OCI-LY3 (cell line): Measurements from ENCODE around the gene SYNRG.

Source experiments
- H2AFZ ChIP-seq: fragments of 200-600, 300-600 bp; shearing (Covaris generic); 2 replicates; pipeline ENCODE4 v1.6.0; 2014; ENCODE audit warnings: antibody characterized with exemption, low read depth, low read length
- H3K27ac ChIP-seq: fragments of 200-600, 300-600 bp; sonication (generic); 2 replicates; pipeline ENCODE4 v1.5.1; 2014; ENCODE audit warnings: mild to moderate bottlenecking, low read length, moderate library complexity, mixed read lengths
- H3K27me3 ChIP-seq: fragments of 200-600, 300-600 bp; sonication (generic); 2 replicates; pipeline ENCODE4 v1.6.1; 2014; ENCODE audit warnings: low read depth, low read length, mixed read lengths
- H3K36me3 ChIP-seq: fragments of 200-600, 300-600 bp; sonication (generic); replicated peaks from 2 replicates; pipeline ENCODE3; 2014; ENCODE audit warnings: low read depth, low read length, mixed read lengths
- H3K4me1 ChIP-seq: fragments of 300-600, 200-600 bp; sonication (generic); 2 replicates; pipeline ENCODE4 v1.6.1; 2014; ENCODE audit warnings: low read length, mixed read lengths
- H3K4me2 ChIP-seq: fragments of 200-600, 300-600 bp; sonication (generic); 2 replicates; pipeline ENCODE4 v1.6.1; 2014; ENCODE audit warnings: low read length, mixed read lengths
- H3K4me3 ChIP-seq: fragments of 300-600, 200-600 bp; sonication (generic); 2 replicates; pipeline ENCODE4 v1.5.1; 2014; ENCODE audit warnings: antibody characterized with exemption, mild to moderate bottlenecking, low read length, moderate library complexity
- H3K79me2 ChIP-seq: fragments of 300-600, 200-600 bp; shearing (Covaris generic); 2 replicates; pipeline ENCODE4 v1.6.1; 2014; ENCODE audit warnings: mild to moderate bottlenecking, low read length, mixed read lengths
- H3K9ac ChIP-seq: fragments of 300-600, 200-600 bp; shearing (Covaris generic); 2 replicates; pipeline ENCODE4 v1.6.0; 2014; ENCODE audit warnings: mild to moderate bottlenecking, low read length, moderate library complexity
- H3K9me3 ChIP-seq: fragments of 200-600, 300-600 bp; shearing (Covaris generic); 2 replicates; pipeline ENCODE4 v1.6.1; 2014; ENCODE audit warnings: low read length, mixed read lengths; ENCODE audit not compliant: insufficient read depth
- H4K20me1 ChIP-seq: fragments of 200-600, 300-600 bp; sonication (generic); 2 replicates; pipeline ENCODE4 v1.6.1; 2016; ENCODE audit warnings: low read length, mixed read lengths; ENCODE audit not compliant: insufficient read depth
- CTCF ChIP-seq: fragments of 200-600, 300-600 bp; sonication (generic); IDR thresholded peaks from 2 replicates; pipeline ENCODE4 v1.5.1; 2014; ENCODE audit warnings: antibody characterized with exemption, low read length, low read depth
- EZH2phosphoT487 ChIP-seq: fragments of 200-600 bp; shearing (Covaris generic); IDR thresholded peaks from 2 replicates; pipeline ENCODE4 v1.6.1; 2018; ENCODE audit warnings: antibody characterized with exemption, mixed run types, low read depth

Gene SYNRG

GRCh38 chr17:37570527-37571093, 38.6 kb downstream of the SYNRG start:
- peak; percentile 56 for TF ChIP-seq CTCF
- no peak for TF ChIP-seq EZH2phosphoT487
- Histone ChIP-seq H2AFZ (no peak overlapping the region), H3K9ac (no peak overlapping the region), H3K27ac (no peak overlapping the region), H3K27me3 (no peaks in the 10 kb centered on the region), H3K4me3 (no peak overlapping the region), H3K4me2 (no peak overlapping the region), H4K20me1 (no peaks in the 10 kb centered on the region), H3K36me3 (peaks cover 44% of the 10 kb centered on the region), H3K79me2 (no peaks in the 10 kb centered on the region), H3K4me1 (no peaks in the 10 kb centered on the region), H3K9me3 (no peaks in the 10 kb centered on the region; the same call in 1 of the 2 replicates)

- Histone ChIP-seq H3K9ac (no peak overlapping the region), H3K4me2 (no peak overlapping the region), H3K4me1 (no peaks in the 10 kb centered on the region), H2AFZ (no peak overlapping the region), H3K79me2 (no peaks in the 10 kb centered on the region), H3K9me3 (no peaks in the 10 kb centered on the region), H3K27me3 (no peaks in the 10 kb centered on the region), H4K20me1 (no peaks in the 10 kb centered on the region), H3K4me3 (no peak overlapping the region), H3K27ac (no peak overlapping the region), H3K36me3 (peaks cover 39% of the 10 kb centered on the region)
- no peak for TF ChIP-seq EZH2phosphoT487
- TF ChIP-seq CTCF: no peak
Observed at GRCh38 chr17:37568350-37569053, 40.7 kb downstream of the SYNRG start.

DNA sequence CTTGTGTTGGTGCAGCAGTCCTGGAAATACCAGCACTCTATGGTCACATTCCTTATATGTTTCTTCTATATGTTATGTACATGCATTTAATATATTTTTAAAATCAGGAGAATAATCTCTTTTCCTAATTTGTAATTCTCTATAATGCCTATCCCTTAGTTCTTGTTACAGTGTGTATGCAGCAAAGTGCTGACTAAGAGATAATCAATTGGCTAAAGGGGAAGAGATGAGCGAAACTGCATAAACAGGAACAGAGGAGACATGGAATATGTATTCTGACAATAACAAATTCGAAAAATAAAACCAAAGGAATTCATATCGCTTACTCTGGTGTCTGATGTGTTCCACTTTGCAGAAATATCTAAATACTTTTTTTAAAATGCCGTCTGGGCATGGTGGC, 41.7 kb downstream of the SYNRG start:
- H2AFZ ChIP-seq: no peak overlapping the region
- no peaks in the 10 kb centered on the region for H3K4me1 ChIP-seq
- H4K20me1 ChIP-seq: no peaks in the 10 kb centered on the region
- H3K27me3 ChIP-seq: no peaks in the 10 kb centered on the region
- H3K4me2 ChIP-seq: no peak overlapping the region
- no peak overlapping the region for H3K9ac ChIP-seq
- no peak overlapping the region for H3K4me3 ChIP-seq
- no peaks in the 10 kb centered on the region for H3K79me2 ChIP-seq
- no peaks in the 10 kb centered on the region for H3K9me3 ChIP-seq
- peaks cover 39% of the 10 kb centered on the region for H3K36me3 ChIP-seq
- H3K27ac ChIP-seq: no peak overlapping the region
- TF ChIP-seq CTCF (no peak), EZH2phosphoT487 (no peak)

DNA sequence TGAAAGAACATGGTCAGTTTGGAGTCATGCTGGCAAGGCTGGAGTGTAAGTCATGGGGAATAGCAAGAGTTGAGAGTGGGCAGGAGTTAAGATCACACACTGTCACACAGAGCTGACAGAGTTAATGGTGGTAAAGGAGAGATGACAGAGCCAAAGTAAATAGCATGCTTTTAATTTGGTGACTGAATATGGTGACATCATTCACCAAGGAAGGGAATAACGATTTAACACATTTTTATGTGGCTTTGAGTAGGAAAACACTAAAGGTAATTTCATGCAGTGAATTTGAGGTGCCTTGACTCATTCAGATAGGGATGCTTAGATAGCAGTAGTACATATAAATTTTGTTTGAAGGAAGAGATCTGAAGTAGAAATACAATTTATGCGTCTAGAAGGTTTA, 42.1 kb downstream of the SYNRG start:
- no peak overlapping the region for H2AFZ ChIP-seq
- H3K9me3 ChIP-seq: no peaks in the 10 kb centered on the region
- H3K36me3 ChIP-seq: peaks cover 39% of the 10 kb centered on the region
- TF ChIP-seq CTCF (no peak), EZH2phosphoT487 (no peak)
- no peaks in the 10 kb centered on the region for H3K4me1 ChIP-seq
- no peaks in the 10 kb centered on the region for H3K79me2 ChIP-seq
- no peak overlapping the region for H3K4me3 ChIP-seq
- H3K27me3 ChIP-seq: no peaks in the 10 kb centered on the region
- no peak overlapping the region for H3K9ac ChIP-seq
- H4K20me1 ChIP-seq: no peaks in the 10 kb centered on the region
- H3K27ac ChIP-seq: no peak overlapping the region
- no peak overlapping the region for H3K4me2 ChIP-seq
